NOMO-1 (cell line): ENCODE results near the gene GTF2A1.
"Not testable (repeated sequence)": the region's sequence is repeated elsewhere in the genome, so short reads cannot be mapped to it uniquely, and the experiment has no call there.

ENCODE experiments used
- DNase-seq, 2 experiments: peaks; one replicate each; lab custom pipeline; 2025; ENCODE audit not compliant: unreplicated experiment in 2 of 2; lab: John Stamatoyannopoulos, UW

The GTF2A1 gene

DNA sequence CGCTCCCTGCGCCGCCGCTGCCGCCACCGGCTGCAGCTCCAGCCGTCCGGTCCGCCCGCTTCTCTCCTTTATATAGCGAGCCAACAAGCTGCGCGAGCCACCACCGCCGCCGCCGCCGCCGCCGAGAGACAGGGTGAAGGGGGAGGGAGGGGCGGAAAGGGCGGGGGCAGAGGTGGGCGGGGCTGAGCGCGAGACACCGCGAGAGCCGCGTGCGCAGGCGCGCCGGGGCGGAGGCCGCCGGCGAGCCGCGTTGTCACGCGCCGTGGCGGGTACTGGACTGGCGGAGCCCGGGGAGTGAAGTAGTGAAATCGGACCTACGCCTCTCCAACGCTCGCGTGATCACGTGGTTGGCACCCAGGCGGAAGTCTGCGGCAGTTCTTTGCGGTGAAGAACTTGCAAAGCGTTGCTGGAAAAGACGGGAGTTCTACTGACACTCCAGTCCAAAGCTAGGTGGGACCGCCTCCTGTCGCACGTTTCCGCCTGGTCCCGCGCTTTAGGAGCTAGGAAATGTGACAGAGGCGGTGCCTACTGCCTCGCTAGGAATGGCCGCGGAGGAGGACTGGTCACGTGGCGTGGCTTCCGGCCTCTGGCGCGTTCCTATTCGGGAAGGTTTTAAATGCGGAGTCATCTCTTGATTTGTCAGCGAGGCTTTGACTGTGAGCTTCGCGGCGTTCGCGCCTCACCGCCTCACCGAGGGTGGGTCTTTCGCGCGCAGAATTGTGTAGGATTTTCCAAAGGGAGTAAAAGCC, at the start of gene GTF2A1:
Gene GTF2A1, minus strand, starts transcription at position 130 of the 749 bp plus-strand sequence. CDS start 441 bp downstream, outside the sequence.
- peak; percentile 95 to 96 for DNase-seq

DNA sequence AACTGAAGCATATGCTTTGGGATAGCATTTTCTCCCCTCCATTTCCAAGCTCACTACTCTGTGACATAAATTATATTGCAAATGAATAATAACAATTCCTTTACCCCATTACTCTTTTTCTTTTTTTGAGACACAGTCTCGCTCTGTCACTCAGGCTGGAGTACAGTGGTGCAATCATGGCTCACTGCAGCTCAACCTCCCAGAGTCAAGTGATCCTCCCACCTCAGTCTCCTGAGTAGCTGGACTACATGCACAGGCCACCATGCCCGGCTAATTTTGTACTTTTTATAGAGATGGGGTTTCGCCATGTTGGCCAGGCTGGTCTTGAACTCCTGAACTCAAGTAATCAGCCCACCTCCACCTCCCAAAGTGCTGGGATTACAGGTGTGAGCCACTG, 49.2 kb upstream of the GTF2A1 start:
- DNase-seq = no peak

DNA sequence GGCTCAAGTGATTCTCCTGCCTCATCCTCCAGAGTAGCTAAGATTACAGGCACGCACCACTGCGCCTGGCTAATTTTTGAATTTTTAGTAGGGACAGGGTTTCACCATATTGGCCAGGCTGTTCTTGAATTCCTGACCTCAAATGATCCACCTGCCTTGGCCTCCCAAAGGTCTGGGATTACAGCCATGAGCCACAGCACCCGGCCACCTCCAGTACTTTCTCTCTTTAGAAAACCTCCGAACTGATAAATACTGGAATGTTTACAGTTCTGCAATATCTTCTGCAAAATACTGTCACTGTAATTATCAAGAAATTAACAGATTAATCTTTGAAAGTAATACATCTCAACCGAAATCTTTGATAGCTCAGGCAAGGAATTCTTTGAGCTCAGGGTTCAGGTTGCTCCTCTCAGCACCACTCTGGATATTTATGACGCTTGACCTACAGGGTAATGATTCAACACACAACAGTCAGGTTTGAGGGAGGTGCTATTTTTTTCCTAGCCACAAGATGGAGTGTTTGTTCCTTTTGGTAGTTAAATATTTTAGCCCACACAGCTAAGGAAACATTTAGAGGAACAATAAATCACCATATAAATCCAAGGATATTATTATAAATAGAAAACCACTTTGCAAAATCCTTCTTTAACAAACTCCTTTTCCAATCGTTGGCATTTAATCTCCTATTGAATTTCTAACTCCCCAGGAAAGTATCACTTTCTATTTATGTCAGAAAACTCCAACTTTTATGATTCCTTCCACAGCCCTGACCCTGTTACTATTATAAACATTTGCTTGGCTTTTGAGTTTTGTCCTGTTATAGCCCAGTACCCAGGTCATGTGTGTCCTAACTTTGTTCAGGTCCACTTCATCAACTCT, 48.6 kb upstream of the GTF2A1 start:
- DNase-seq = peak; percentile 30 to 51

GRCh38 chr14:81268016-81268416, 47.3 kb upstream of the GTF2A1 start:
- no peak for DNase-seq

DNA sequence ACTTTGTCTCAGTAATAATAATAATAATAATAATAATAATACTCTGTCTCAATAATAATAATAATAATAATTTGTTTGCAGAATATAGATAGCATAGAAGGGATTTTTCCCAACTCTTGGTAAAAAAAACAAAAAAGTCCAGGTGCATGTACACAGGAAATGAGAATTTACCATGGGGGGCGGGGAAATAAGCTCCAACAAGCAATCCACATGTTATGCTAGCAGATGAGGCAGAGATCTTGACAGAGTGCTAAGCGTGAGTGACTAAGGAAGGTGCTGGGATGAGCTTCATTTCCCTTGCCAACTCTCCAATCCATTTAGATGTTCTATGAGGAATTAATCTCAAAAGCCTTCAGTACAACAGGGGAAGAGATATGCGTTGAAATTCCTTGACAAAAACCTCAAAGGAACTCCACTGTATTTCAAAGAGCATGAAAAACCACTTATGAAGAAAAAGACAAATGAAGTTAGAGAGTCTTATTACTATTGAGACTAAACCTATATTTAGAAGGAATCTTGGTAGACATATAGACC, 44.9 kb upstream of the GTF2A1 start:
- DNase-seq = no peak

DNA sequence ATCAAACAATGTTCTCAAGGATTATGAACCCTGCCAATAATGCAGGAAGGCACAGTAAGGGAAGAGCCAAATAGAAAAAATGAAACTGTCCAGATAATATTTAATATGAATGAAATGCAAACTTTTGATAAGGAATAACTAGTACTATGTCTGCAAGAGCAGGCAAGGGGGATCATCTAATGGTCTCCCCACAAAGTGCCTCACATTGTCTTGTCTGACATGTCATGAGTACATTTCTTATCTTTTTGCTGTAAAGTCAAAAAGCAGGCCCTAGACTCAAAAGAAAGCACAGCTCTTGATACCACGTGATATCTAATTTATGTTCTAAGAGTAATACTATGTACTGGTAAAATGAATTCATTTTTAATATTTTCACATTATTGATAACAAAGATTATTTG, 43.9 kb upstream of the GTF2A1 start:
- no peak for DNase-seq

- no peak for DNase-seq
These were observed 43.1 kb upstream of the GTF2A1 start for GRCh38 chr14:81263777-81264410.

DNA sequence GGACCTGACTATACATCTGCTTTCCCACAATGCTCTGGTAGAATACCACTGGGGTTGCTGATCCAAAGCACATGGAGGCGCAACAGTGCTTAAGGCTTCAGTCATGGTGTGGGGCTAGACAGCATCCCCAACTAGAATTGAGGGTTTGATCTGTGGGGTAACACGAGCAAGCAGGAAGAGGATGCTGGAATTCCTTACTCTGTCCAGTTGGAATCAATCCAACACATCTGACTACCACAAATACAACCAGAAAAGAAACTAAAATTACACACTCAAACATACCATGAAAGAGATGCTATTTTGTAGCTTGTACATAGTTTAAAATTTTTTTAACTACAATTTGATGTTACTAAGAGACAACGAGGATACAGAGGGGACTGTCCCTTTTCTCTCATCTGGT, 40.4 kb upstream of the GTF2A1 start:
- no peak for DNase-seq

- DNase-seq = no peak
These were observed 40.0 kb upstream of the GTF2A1 start for GRCh38 chr14:81260732-81261131.

GRCh38 chr14:81256289-81256960, 35.7 kb upstream of the GTF2A1 start:
- peak; percentile 14 to 57 for DNase-seq

DNA sequence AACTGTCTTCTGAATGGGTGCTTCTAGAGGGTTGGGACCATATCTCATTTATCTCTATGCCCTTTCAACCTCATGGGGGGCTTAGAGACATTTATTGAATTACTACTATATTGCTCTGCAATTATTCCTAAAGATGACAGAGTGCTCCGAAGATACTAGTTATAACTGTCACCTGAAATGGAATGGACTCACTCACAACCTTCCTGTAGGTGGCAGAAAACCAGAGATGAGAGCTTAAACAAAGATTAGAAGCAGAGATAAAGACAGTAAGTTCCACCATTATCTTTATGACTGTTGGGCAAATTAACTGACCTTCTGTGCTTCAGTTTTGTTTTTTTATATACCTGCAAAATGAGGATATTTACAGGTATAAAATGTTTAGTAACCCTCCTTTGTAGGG, 31.5 kb upstream of the GTF2A1 start:
- DNase-seq = no peak

- no peak for DNase-seq
These were observed 26.6 kb upstream of the GTF2A1 start for GRCh38 chr14:81247271-81247766.

DNA sequence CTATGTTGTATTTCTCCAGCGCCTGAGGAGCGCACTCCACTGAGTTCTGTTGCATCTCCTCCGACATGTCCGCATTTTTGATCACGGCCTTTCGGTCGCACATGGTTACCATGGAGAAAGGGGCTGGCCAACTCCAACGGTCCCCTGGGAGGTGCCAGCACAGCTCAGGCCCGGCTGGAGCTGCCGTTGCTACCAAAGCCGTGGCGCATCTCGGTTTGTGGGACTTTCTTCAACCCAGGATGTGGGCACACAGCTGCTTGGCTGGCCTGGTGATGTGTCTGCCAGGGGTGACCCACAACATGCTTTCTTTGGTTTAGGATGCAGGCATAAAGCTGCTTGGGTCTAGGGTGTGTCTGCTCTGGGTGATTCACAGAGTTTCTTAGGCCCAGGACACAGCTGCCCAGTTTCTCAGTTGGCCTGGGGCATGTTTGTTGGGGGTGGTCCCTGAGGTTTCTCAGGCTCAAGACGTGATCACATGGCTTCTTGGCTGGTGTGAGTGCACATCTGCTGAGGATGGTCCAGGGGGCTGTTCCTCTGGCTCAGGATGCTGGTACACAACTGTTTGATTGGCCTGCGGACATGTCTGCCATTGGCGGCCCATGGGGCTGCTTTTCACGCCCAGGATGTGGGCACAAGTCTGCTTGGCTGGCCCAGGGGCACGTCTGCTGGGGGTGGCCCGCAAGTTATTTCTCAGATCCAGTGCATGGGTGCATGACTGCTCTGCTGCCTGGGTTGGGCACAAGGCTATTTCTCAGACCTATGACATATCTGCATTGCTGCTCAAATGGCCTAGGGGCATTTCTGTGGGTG, 25.9 kb upstream of the GTF2A1 start:
- DNase-seq = no peak

DNA sequence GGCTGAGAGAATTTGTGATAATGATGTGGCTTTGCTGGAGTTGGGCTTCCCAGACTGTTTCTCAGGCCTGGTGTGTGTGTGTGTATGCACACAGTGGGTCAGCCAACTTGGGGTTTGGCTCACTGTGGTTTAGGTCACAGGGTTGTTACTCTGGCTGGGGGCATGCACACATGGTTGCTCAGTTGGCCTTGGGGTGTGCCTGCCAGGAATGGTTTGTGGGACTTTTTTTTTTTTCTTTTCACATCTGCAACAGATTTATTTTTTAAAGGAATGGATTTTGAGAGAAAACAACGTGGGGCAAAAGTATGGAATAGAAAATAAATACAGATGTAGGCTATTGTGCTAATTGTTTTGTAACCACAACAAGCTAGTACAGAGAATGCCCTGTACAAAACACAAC, 25.0 kb upstream of the GTF2A1 start:
- no peak for DNase-seq

DNA sequence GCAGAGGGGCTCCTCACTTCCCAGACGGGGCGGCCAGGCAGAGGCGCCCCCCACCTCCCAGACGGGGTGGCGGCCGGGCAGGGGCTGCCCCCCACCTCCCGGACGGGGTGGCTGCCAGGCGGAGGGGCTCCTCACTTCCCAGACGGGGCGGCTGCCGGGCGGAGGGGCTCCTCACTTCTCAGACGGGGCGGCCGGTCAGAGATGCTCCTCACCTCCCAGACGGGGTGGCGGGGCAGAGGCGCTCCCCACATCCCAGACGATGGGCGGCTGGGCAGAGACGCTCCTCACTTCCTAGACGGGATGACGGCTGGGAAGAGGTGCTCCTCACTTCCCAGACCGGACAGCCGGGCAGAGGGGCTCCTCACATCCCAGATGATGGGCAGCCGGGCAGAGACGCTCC, 23.7 kb upstream of the GTF2A1 start:
- not testable (repeated sequence) for DNase-seq

DNA sequence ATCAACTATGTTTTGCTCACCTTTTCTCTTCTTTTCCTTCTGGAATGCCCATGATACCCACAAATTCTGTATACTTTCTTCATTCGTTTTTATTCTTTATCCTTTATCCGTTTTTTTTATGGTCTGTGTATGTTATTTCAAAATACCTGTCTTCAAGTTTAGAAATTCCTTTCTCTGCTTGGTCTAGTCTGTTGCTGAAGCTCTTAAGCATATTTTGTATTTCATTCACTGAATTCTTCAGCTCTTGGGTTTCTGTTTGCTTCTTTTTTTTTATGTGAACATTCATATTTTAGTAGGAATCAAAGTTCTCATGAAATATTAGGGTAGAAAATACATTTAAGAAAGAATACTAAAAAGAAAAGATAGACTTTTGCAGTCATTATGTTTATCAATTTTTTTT, 22.7 kb upstream of the GTF2A1 start:
- DNase-seq = no peak

DNA sequence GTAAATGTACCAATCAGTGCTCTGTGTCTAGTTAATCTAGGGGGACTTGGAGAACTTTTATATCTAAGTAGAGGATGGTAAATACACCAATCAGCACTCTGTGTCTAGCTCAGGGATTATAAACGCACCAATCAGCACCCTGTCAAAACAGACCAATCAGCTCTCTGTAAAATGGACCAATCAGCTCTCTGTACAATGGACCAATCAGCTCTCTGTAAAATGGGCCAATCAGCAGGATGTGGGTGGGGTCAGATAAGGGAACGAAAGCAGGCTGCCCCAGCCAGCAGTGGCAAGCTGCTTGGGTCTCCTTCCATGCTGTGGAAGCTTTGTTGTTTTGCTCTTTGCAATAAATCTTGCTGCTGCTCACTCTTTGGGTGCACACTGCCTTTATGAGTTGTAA, 16.1 kb upstream of the GTF2A1 start:
- not testable (repeated sequence) for DNase-seq

- no peak for DNase-seq
These were observed 15.4 kb upstream of the GTF2A1 start for GRCh38 chr14:81236138-81236537.

- DNase-seq = no peak
These were observed 14.3 kb upstream of the GTF2A1 start for GRCh38 chr14:81235096-81235495.

- DNase-seq = no peak
These were observed 13.5 kb upstream of the GTF2A1 start for GRCh38 chr14:81234278-81234677.
